ENCODE results near the gene PIP5K1C. TPM values are rescaled to one million over a fixed set of nuclear protein-coding genes. Genes with fewer than 3 reads are reported as not detected.

Gene PIP5K1C
- polyA plus RNA-seq, 1 donor (not counting 4 experiments of a cell fraction or from before 2014, with no cell fraction given): 3.6 TPM

DNA sequence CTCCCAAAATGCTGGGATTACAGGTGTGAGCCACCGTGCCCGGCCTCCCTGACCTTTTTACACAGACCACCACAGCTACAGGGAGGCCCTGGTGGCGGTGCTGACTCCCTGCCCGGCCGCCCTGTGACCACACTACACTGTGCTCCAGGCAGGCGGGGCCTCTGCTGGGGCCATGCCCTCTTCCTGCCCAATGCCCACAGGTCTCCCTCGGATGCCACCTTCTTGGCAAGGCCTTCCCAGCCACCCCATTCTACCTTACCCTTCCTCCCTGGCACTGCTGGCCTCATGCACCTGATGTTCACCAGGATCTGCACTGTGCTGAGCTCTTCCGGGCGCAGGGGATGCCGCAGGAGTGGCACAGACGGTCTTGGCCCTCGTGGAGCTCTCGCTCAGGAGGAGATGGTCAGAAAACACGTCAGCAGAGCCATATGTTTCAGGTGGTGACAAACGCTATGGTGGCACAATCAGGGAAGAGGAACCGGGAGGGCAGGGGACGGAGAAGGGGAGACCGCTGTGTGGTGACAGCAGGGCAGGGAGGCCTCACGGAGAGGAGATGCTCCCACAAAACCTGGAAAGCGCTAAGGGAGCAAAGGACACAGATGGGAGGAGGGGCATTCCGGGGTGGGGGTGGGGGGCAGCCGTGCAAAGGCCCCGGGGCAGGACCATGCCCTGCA lies 4.1 kb downstream of the PIP5K1C start:
- Histone ChIP-seq H3K27me3 (ENCODE audit: control insufficient read depth, extremely low read depth, insufficient read depth, low read length) (no peaks in the 10 kb centered on the region), H3K9me1 (ENCODE audit: control insufficient read depth, extremely low read depth, insufficient read depth, low read length) (no peaks in the 10 kb centered on the region), H3K36me3 (ENCODE audit: control insufficient read depth in 2 of 2, extremely low read depth in 1 of 2, insufficient read depth in 2 of 2, low read length in 2 of 2) (peaks cover 0 to 2% of the 10 kb centered on the region in 2 experiments), H3K9me3 (ENCODE audit: control insufficient read depth, low read depth, low read length) (no peaks in the 10 kb centered on the region), H3K9ac (ENCODE audit: control insufficient read depth, extremely low read depth, insufficient read depth, low read length) (no peak overlapping the region), H2AFZ (ENCODE audit: control insufficient read depth, low read length) (no peak overlapping the region), H3K4me3 (ENCODE audit: control insufficient read depth in 2 of 3, extremely low read depth in 1 of 3, insufficient read depth in 2 of 3, low read depth in 1 of 3, low read length in 3 of 3) (no peak overlapping the region), H4K20me1 (ENCODE audit: control insufficient read depth, extremely low read depth, insufficient read depth, low read length) (peaks cover 10% of the 10 kb centered on the region), H3K27ac (ENCODE audit: control insufficient read depth, insufficient read depth, low read length) (no peak overlapping the region), H3K4me1 (ENCODE audit: control insufficient read depth, extremely low read depth, insufficient read depth, low read length) (peaks cover 3% of the 10 kb centered on the region), H3K4me2 (ENCODE audit: control insufficient read depth, extremely low read depth, insufficient read depth, low read depth, low read length) (no peak overlapping the region), H3K79me2 (ENCODE audit: control insufficient read depth, insufficient read depth, low read length) (peaks cover 60% of the 10 kb centered on the region)
- dilution Hi-C loops (cut with MboI; ENCODE audit: extremely low pct_ligation_motif_present, low sequenced_read_pairs): no loop called here
- TF ChIP-seq EZH2 (IDR thresholded peaks at IDR 0.05; ENCODE audit: low read length) (no peak), CTCF (optimal IDR thresholded peaks at IDR 0.05 in 1 of 3, IDR thresholded peaks at IDR 0.05 in 1 of 3, conservative IDR thresholded peaks at IDR 0.05 in 1 of 3; ENCODE audit: extremely low read depth in 1 of 3, insufficient read depth in 2 of 3, low read length in 3 of 3) (no peak)
- DNase-seq (ENCODE audit: low read depth, low spot score): no peak
- no peak for FAIRE-seq

- dilution Hi-C loops (cut with MboI; ENCODE audit: extremely low pct_ligation_motif_present, low sequenced_read_pairs): no loop called here
- Histone ChIP-seq H3K27me3 (ENCODE audit: control insufficient read depth, extremely low read depth, insufficient read depth, low read length) (no peaks in the 10 kb centered on the region), H3K9me1 (ENCODE audit: control insufficient read depth, extremely low read depth, insufficient read depth, low read length) (no peaks in the 10 kb centered on the region), H3K9ac (ENCODE audit: control insufficient read depth, extremely low read depth, insufficient read depth, low read length) (no peak overlapping the region), H3K4me1 (ENCODE audit: control insufficient read depth, extremely low read depth, insufficient read depth, low read length) (no peaks in the 10 kb centered on the region), H3K4me3 (ENCODE audit: control insufficient read depth in 2 of 3, extremely low read depth in 1 of 3, insufficient read depth in 2 of 3, low read depth in 1 of 3, low read length in 3 of 3) (no peak overlapping the region), H3K4me2 (ENCODE audit: control insufficient read depth, extremely low read depth, insufficient read depth, low read depth, low read length) (no peak overlapping the region), H3K36me3 (ENCODE audit: control insufficient read depth in 2 of 2, extremely low read depth in 1 of 2, insufficient read depth in 2 of 2, low read length in 2 of 2) (peaks cover 0 to 4% of the 10 kb centered on the region in 2 experiments), H2AFZ (ENCODE audit: control insufficient read depth, low read length) (no peak overlapping the region), H4K20me1 (ENCODE audit: control insufficient read depth, extremely low read depth, insufficient read depth, low read length) (peaks cover 10% of the 10 kb centered on the region), H3K27ac (ENCODE audit: control insufficient read depth, insufficient read depth, low read length) (no peak overlapping the region), H3K79me2 (ENCODE audit: control insufficient read depth, insufficient read depth, low read length) (peaks cover 65% of the 10 kb centered on the region), H3K9me3 (ENCODE audit: control insufficient read depth, low read depth, low read length) (no peaks in the 10 kb centered on the region)
- TF ChIP-seq CTCF (optimal IDR thresholded peaks at IDR 0.05 in 1 of 3, IDR thresholded peaks at IDR 0.05 in 1 of 3, conservative IDR thresholded peaks at IDR 0.05 in 1 of 3; ENCODE audit: extremely low read depth in 1 of 3, insufficient read depth in 2 of 3, low read length in 3 of 3) (no peak), EZH2 (IDR thresholded peaks at IDR 0.05; ENCODE audit: low read length) (no peak)
- FAIRE-seq (no peak), DNase-seq (ENCODE audit: low read depth, low spot score) (no peak)
Measured at GRCh38 chr19:3695124-3695733, 5.0 kb downstream of the PIP5K1C start.

All from keratinocyte (primary cell).